OCI-LY7 (cell line): Measurements from ENCODE around the gene TSPAN9. TPM values are rescaled to one million over a fixed set of nuclear protein-coding genes. Genes with fewer than 3 reads are reported as not detected.

Experiments
- BruUV-seq: library from RNA; stranded (reverse); fragments of 400-500 nt; replicated peaks from 2 replicates; lab custom pipeline; 2021; lab: Mats Ljungman, UMichigan
- CTCF ChIA-PET: fragments of 300-600 bp; sonication (Branson Sonifier 250); formaldehyde crosslinking; loops from one replicate; lab custom pipeline; 2022; ENCODE audit warnings: antibody characterized with exemption; ENCODE audit not compliant: unreplicated experiment; lab: Charles Lee
- POLR2A ChIA-PET: fragments of 300-600 bp; sonication (Branson Sonifier 250); formaldehyde crosslinking; loops from one replicate; lab custom pipeline; 2022; ENCODE audit warnings: antibody characterized with exemption; lab: Charles Lee
- DNase-seq: peaks from one replicate; pipeline ENCODE4 v3.0.0-alpha.2; 2015; ENCODE audit warnings: low spot score
- H2AFZ ChIP-seq: fragments of 200-600 bp; sonication (generic), shearing (Covaris generic); 2 replicates; pipeline ENCODE4 v1.6.1; 2014; ENCODE audit warnings: mild to moderate bottlenecking, antibody characterized with exemption, low read length, moderate library complexity
- H3K27ac ChIP-seq: fragments of 200-600 bp; sonication (generic); 2 replicates; pipeline ENCODE4 v1.5.1; 2014; ENCODE audit warnings: mixed run types, low read depth, mild to moderate bottlenecking, moderate library complexity, low read length, inconsistent platforms; ENCODE audit not compliant: poor library complexity, severe bottlenecking
- H3K36me3 ChIP-seq: fragments of 200-600 bp; sonication (generic); 2 replicates; pipeline ENCODE4 v1.6.1; 2014; ENCODE audit warnings: mild to moderate bottlenecking, antibody characterized with exemption, low read length, moderate library complexity, mixed read lengths; ENCODE audit not compliant: insufficient read depth
- H3K4me1 ChIP-seq: fragments of 200-600 bp; sonication (generic); 2 replicates; pipeline ENCODE4 v1.5.1; 2014; ENCODE audit warnings: mild to moderate bottlenecking, low read length; ENCODE audit not compliant: insufficient read depth, poor library complexity, severe bottlenecking
- H3K4me2 ChIP-seq: fragments of 200-600 bp; sonication (generic); 2 replicates; pipeline ENCODE4 v1.6.1; 2014; ENCODE audit warnings: mild to moderate bottlenecking, low read length
- H3K4me3 ChIP-seq: fragments of 200-600 bp; sonication (generic); 2 replicates; pipeline ENCODE4 v1.5.1; 2014; ENCODE audit warnings: mild to moderate bottlenecking, low read depth, low read length; ENCODE audit not compliant: poor library complexity, severe bottlenecking
- H3K79me2 ChIP-seq: fragments of 200-600 bp; sonication (generic); 2 replicates; pipeline ENCODE4 v1.6.1; 2016; ENCODE audit warnings: low read depth, mild to moderate bottlenecking, low read length, moderate library complexity, mixed read lengths; ENCODE audit not compliant: insufficient read depth
- H3K9me2 ChIP-seq: fragments of 200-600 bp; sonication (generic); 2 replicates; pipeline ENCODE4 v1.6.1; 2016; ENCODE audit warnings: mild to moderate bottlenecking, low read length, mixed read lengths; ENCODE audit not compliant: insufficient read depth
- H3K9me3 ChIP-seq: fragments of 200-600 bp; sonication (generic); 2 replicates; pipeline ENCODE4 v1.6.1; 2014; ENCODE audit warnings: mild to moderate bottlenecking, mixed run types, low read length, mixed read lengths
- H4K20me1 ChIP-seq: fragments of 200-600 bp; sonication (generic); 2 replicates; pipeline ENCODE4 v1.6.1; 2014; ENCODE audit warnings: mild to moderate bottlenecking, antibody characterized with exemption, low read length, moderate library complexity, mixed read lengths; ENCODE audit not compliant: insufficient read depth
- CTCF ChIP-seq: fragments of 200-600 bp; sonication (generic); conservative IDR thresholded peaks from 2 replicates; pipeline ENCODE4 v1.5.1; 2014; ENCODE audit warnings: mild to moderate bottlenecking, antibody characterized with exemption, low read length, moderate library complexity, mixed read lengths
- EZH2phosphoT487 ChIP-seq: fragments of 200-600 bp; sonication (generic); IDR thresholded peaks from 2 replicates; pipeline ENCODE4 v1.6.1; 2018; ENCODE audit warnings: low read depth, borderline replicate concordance, mild to moderate bottlenecking, mixed run types, antibody characterized with exemption, low read length, moderate library complexity, mixed read lengths
- intact Hi-C: fragments of 100-400 bp; cut with micrococcal nuclease; formaldehyde crosslinking; loops from one replicate; pipeline ENCODE4 v1.10.0; 2022; ENCODE audit not compliant: unreplicated experiment
- total RNA-seq, 2 experiments: library from RNA; depleted of rRNA in 1 of 2; stranded (reverse); fragments of >200 nt in 1 of 2; shearing (Covaris generic) in 1 of 2; gene quantifications; 2 replicates each; pipeline ENCODE4 v1.2.3, GENCODE V29; 2014 to 2022

TSPAN9 gene
- total RNA-seq, 2 experiments from 2014 or later: 0.50 to 0.74 TPM

DNA sequence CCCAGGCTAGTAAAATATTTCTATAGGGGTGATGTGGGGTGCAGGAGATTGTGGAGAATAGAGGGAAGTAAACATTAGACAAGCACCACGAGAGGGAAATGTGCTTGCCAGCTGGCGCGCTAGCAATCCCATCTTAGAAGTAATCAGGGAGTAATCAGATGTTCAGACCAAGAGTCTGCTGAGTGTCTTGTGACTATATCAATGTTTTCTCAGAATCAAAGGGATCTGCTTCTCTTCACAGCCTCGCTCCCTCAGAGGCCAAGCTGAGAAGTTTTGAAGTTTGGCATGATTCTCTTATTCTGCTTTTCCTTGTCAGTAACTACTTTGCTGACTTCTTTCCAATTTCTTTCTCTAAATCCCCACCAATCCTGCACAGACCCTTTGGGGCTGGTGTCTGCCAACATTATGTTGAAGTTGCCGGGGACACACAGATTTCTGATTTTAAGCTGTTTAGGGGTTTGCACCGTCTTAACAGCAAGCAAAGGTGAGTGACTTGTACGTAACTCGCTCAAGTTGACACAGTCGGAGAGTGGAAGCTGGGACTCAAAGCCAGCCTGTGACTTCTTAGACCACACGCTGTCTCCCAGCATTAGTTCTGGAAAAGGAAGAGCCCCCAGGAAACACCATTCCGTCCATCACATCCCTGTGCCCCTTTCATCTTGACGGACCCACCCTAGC is 22.0 kb upstream of the TSPAN9 start:
- ChIA-PET CTCF (no interaction called here), POLR2A (no interaction called here)
- Histone ChIP-seq H3K4me1 (no peaks in the 10 kb centered on the region), H3K27ac (no peak overlapping the region), H3K36me3 (no peaks in the 10 kb centered on the region), H3K79me2 (no peaks in the 10 kb centered on the region), H3K4me3 (no peak overlapping the region), H3K9me2 (no peaks in the 10 kb centered on the region), H4K20me1 (no peaks in the 10 kb centered on the region), H3K9me3 (no peaks in the 10 kb centered on the region), H2AFZ (no peak overlapping the region), H3K4me2 (no peak overlapping the region)
- intact Hi-C loops: no loop called here
- no peak for DNase-seq
- BruUV-seq: no TSS peak
- TF ChIP-seq EZH2phosphoT487 (no peak), CTCF (no peak)

- Histone ChIP-seq H3K36me3 (no peaks in the 10 kb centered on the region), H3K9me3 (no peaks in the 10 kb centered on the region), H3K4me1 (no peaks in the 10 kb centered on the region), H3K4me3 (no peak overlapping the region), H3K79me2 (no peaks in the 10 kb centered on the region), H3K4me2 (no peak overlapping the region), H3K9me2 (no peaks in the 10 kb centered on the region), H2AFZ (no peak overlapping the region), H3K27ac (no peak overlapping the region), H4K20me1 (no peaks in the 10 kb centered on the region)
- ChIA-PET CTCF (no interaction called here), POLR2A (no interaction called here)
- DNase-seq: no peak
- no TSS peak for BruUV-seq
- TF ChIP-seq EZH2phosphoT487 (no peak), CTCF (no peak)
- intact Hi-C loops: no loop called here
Measured at GRCh38 chr12:3055704-3056467, 21.3 kb upstream of the TSPAN9 start.

DNA sequence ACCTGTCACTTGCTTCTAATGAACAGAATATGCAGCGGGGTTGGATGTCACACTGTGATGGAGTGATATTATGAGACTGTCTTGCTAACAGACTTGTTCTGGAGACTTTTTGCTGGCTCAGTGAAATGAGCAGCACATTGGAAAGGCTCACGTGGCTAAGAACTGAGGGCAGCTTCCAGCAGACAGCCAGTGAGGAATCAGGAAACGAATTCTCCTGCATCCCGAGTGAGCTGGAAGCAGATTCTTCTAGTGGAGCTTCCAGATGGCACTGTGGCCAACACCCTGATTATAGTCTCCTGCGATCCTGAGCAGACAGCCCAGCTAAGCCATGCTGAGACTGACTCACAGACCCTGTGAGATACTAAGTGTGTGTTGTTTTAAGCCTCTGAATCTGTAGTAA is 16.1 kb upstream of the TSPAN9 start:
- Histone ChIP-seq H3K36me3 (no peaks in the 10 kb centered on the region), H3K4me1 (no peaks in the 10 kb centered on the region), H2AFZ (no peak overlapping the region), H4K20me1 (no peaks in the 10 kb centered on the region), H3K79me2 (no peaks in the 10 kb centered on the region), H3K27ac (no peak overlapping the region), H3K9me2 (no peaks in the 10 kb centered on the region), H3K4me3 (no peak overlapping the region), H3K9me3 (peaks cover 10% of the 10 kb centered on the region; the same call in 1 of the 2 replicates), H3K4me2 (no peak overlapping the region)
- no peak for DNase-seq
- CTCF ChIA-PET: no interaction called here
- TF ChIP-seq CTCF (no peak), EZH2phosphoT487 (no peak)
- BruUV-seq: no TSS peak
- POLR2A ChIA-PET: no interaction called here
- intact Hi-C loops: no loop called here
